Esophagus muscularis mucosa (tissue), 4 donors: ENCODE results near the gene CD99L2. TPM values are rescaled to one million over a fixed set of nuclear protein-coding genes. Genes with fewer than 3 reads are reported as not detected.

Experiments used
- DNase-seq: peaks from one replicate; pipeline ENCODE4 v3.0.0-alpha.2; 2017; ENCODE audit errors: extremely low spot score
- H3K27ac ChIP-seq, 4 donors: fragments of 200-600 bp; sonication (generic); replicated peaks in 1 of 4; 1 replicate in 3 of 4; 2 replicates in 1 of 4; pipeline ENCODE4 v1.5.1; 2016 to 2019; ENCODE audit warnings: mild to moderate bottlenecking in 1 of 4
- H3K27me3 ChIP-seq, 4 donors: fragments of 200-600 bp; sonication (generic); one replicate each; pipeline versions ENCODE4 v1.5.1 to v1.6.0; 2016 to 2019
- H3K36me3 ChIP-seq, 4 donors: fragments of 200-600 bp; sonication (generic); one replicate each; pipeline ENCODE4 v1.5.1; 2016 to 2019
- H3K4me1 ChIP-seq, 4 donors: fragments of 200-600 bp; sonication (generic); one replicate each; pipeline ENCODE4 v1.5.1; 2016 to 2019
- H3K4me3 ChIP-seq, 4 donors: fragments of 200-600 bp; sonication (generic); 1 replicate in 2 of 4; 2 replicates in 2 of 4; pipeline ENCODE4 v1.5.1; 2016 to 2019; ENCODE audit warnings: mild to moderate bottlenecking in 4 of 4, moderate library complexity in 1 of 4
- H3K9me3 ChIP-seq, 4 donors: fragments of 200-600 bp; sonication (generic); 1 replicate in 3 of 4; 2 replicates in 1 of 4; pipeline ENCODE4 v1.5.1; 2016 to 2019
- EP300 ChIP-seq: sonication (generic); formaldehyde crosslinking; IDR thresholded peaks from one replicate; pipeline ENCODE4 v1.6.1; 2017; ENCODE audit warnings: antibody characterized with exemption
- POLR2A ChIP-seq: fragments of 450-650 bp; IDR thresholded peaks from one replicate; pipeline ENCODE4 v1.6.1; 2017; ENCODE audit warnings: antibody characterized with exemption, moderate library complexity, mild to moderate bottlenecking, low read depth
- POLR2AphosphoS5 ChIP-seq, 2 donors: sonication (generic); formaldehyde crosslinking; IDR thresholded peaks; one replicate each; pipeline ENCODE4 v1.6.1; 2017; ENCODE audit warnings: antibody characterized with exemption in 2 of 2
- WGBS: methylation state at CpG from one replicate; pipeline ENCODE4 v1.1.5; 2018; 5-methylcytosine and 5-hydroxymethylcytosine counted together
- intact Hi-C: fragments of 100-400 bp; cut with DNase I; formaldehyde crosslinking; loops from one replicate; pipeline ENCODE4 v1.15.1; 2023
- total RNA-seq, 4 donors: library from RNA; depleted of rRNA; stranded (reverse); fragments of >200 nt; gene quantifications; one replicate each; pipeline versions ENCODE4 v1.1.0 to v1.2.1, GENCODE V29; 2016
- TF ChIP-seq, protein P1 (sequence below), 3 experiments: fragments of 200-600 bp in 2 of 3; fragments of 450-650 bp in 1 of 3; sonication (generic) in 2 of 3; IDR thresholded peaks; one replicate each; pipeline ENCODE4 v1.5.1; 2017 to 2019; ENCODE audit warnings: antibody characterized with exemption in 3 of 3, mild to moderate bottlenecking in 2 of 3, moderate library complexity in 1 of 3

The CD99L2 gene
- total RNA-seq, 4 donors from 2014 or later: 61.0 to 91.5 (median 70.1) TPM

GRCh38 chrX:150752124-150752523, 146.3 kb downstream of the CD99L2 start:
- Histone ChIP-seq H3K9me3 (no peaks in the 10 kb centered on the region), H3K4me3 (no peak overlapping the region), H3K27me3 (no peaks in the 10 kb centered on the region), H3K36me3 (peaks cover 0 to 36% (median 18%) of the 10 kb centered on the region in 4 donors), H3K27ac (no peak overlapping the region), H3K4me1 (no peaks in the 10 kb centered on the region)
- intact Hi-C loops: no loop called here
- TF ChIP-seq, protein P1, sequence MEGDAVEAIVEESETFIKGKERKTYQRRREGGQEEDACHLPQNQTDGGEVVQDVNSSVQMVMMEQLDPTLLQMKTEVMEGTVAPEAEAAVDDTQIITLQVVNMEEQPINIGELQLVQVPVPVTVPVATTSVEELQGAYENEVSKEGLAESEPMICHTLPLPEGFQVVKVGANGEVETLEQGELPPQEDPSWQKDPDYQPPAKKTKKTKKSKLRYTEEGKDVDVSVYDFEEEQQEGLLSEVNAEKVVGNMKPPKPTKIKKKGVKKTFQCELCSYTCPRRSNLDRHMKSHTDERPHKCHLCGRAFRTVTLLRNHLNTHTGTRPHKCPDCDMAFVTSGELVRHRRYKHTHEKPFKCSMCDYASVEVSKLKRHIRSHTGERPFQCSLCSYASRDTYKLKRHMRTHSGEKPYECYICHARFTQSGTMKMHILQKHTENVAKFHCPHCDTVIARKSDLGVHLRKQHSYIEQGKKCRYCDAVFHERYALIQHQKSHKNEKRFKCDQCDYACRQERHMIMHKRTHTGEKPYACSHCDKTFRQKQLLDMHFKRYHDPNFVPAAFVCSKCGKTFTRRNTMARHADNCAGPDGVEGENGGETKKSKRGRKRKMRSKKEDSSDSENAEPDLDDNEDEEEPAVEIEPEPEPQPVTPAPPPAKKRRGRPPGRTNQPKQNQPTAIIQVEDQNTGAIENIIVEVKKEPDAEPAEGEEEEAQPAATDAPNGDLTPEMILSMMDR (IDR thresholded peaks at IDR 0.05): no peak
- TF ChIP-seq EP300 (no peak), POLR2A (no peak), POLR2AphosphoS5 (IDR thresholded peaks at IDR 0.05) (no peak)
- WGBS: 81% methylated on average over 3 of the region's 3 CpGs
- DNase-seq: no peak

- H3K4me1 ChIP-seq: no peaks in the 10 kb centered on the region
- intact Hi-C loops: no loop called here
- no peak overlapping the region for H3K4me3 ChIP-seq
- no peaks in the 10 kb centered on the region for H3K27me3 ChIP-seq
- no peaks in the 10 kb centered on the region for H3K9me3 ChIP-seq
- H3K36me3 ChIP-seq: peaks cover 7 to 82% (median 64%) of the 10 kb centered on the region in 4 donors
- WGBS: 77% methylated on average over 9 of the region's 9 CpGs
- no peak overlapping the region for H3K27ac ChIP-seq
- TF ChIP-seq POLR2AphosphoS5 (IDR thresholded peaks at IDR 0.05): no peak
- no peak for TF ChIP-seq EP300
- TF ChIP-seq, protein P1 (IDR thresholded peaks at IDR 0.05): no peak
- TF ChIP-seq POLR2A: no peak
- no peak for DNase-seq
Measured at GRCh38 chrX:150736475-150736874, 162.0 kb downstream of the CD99L2 start.

GRCh38 chrX:150731795-150732194, 166.7 kb downstream of the CD99L2 start:
- no peaks in the 10 kb centered on the region for H3K4me1 ChIP-seq
- no peaks in the 10 kb centered on the region for H3K9me3 ChIP-seq
- H3K27ac ChIP-seq: no peak overlapping the region
- peaks cover 7 to 86% (median 34%) of the 10 kb centered on the region in 4 donors for H3K36me3 ChIP-seq
- 69% methylated on average over 3 of the region's 3 CpGs for WGBS
- H3K4me3 ChIP-seq: no peak overlapping the region
- H3K27me3 ChIP-seq: no peaks in the 10 kb centered on the region
- TF ChIP-seq EP300: no peak
- TF ChIP-seq, protein P1 (IDR thresholded peaks at IDR 0.05): no peak
- no peak for TF ChIP-seq POLR2A
- no peak for TF ChIP-seq POLR2AphosphoS5 (IDR thresholded peaks at IDR 0.05)
- intact Hi-C loops: no loop called here
- no peak for DNase-seq

DNA sequence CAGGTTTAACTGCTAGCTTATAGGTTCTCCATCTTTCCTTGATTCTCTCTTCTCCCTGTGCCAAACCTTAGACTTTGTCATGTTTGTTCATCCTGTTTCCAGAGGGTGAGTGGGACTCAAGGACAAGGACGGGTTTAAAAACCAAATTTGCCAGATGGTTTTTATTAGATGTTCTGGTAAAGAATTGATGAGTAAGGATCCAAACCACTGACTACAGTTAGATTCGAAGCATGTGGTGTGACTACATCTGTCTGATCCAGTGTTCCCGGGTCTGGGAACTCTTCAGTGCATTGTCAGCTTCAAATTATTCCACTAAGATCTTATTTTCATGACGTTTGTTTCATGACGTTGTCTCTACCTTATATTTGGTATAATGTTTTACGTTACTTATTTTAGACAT, 167.7 kb downstream of the CD99L2 start:
- WGBS: 72% methylated on average over 6 of the region's 6 CpGs
- intact Hi-C loops: no loop called here
- Histone ChIP-seq H3K4me1 (no peaks in the 10 kb centered on the region), H3K4me3 (no peak overlapping the region), H3K27me3 (no peaks in the 10 kb centered on the region), H3K27ac (no peak overlapping the region), H3K9me3 (no peaks in the 10 kb centered on the region), H3K36me3 (peaks cover 0 to 75% (median 29%) of the 10 kb centered on the region in 4 donors)
- TF ChIP-seq, protein P1 (IDR thresholded peaks at IDR 0.05): no peak
- TF ChIP-seq POLR2A (no peak), POLR2AphosphoS5 (IDR thresholded peaks at IDR 0.05) (no peak), EP300 (no peak)
- no peak for DNase-seq

DNA sequence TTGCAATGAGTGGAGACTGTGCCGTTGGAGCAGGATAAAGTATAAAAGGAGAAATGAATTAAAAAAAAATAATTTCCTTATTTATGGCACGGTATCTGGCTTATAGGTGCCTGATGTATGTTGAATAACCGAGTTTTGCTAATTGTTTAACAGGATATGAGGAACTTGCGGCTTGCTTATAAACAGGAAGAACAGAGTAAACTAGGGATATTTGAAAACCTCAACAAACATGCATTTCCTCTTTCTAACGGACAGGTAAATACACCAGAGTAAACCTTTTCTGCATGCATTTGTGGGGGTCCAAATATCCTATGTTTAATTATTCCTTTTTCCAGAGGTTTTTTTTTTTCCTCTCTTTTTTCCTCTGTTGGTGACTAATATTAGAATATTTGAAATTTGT, 168.5 kb downstream of the CD99L2 start:
- 68% methylated on average over 5 of the region's 5 CpGs for WGBS
- Histone ChIP-seq H3K27ac (no peak overlapping the region), H3K4me1 (no peaks in the 10 kb centered on the region), H3K36me3 (peaks cover 0 to 68% (median 25%) of the 10 kb centered on the region in 4 donors), H3K27me3 (no peaks in the 10 kb centered on the region), H3K9me3 (no peaks in the 10 kb centered on the region), H3K4me3 (no peak overlapping the region)
- intact Hi-C loops: no loop called here
- DNase-seq: no peak
- TF ChIP-seq POLR2A (no peak), POLR2AphosphoS5 (IDR thresholded peaks at IDR 0.05) (no peak), EP300 (no peak)
- TF ChIP-seq, protein P1 (IDR thresholded peaks at IDR 0.05): no peak
